Pancreas (tissue), 10 donors: ENCODE measurements around the gene TMEM225B. TPM values are rescaled to one million over a fixed set of nuclear protein-coding genes. Genes with fewer than 3 reads are reported as not detected.

ENCODE experiments used
- ATAC-seq, 4 donors: fragments of 200-7000 bp; cut with Tn5 transposase; one replicate each; pipeline versions ENCODE4 v1.8.0 to v1.9.1; 2020; ENCODE audit warnings: mild to moderate bottlenecking in 4 of 4, moderate library complexity in 4 of 4
- DNase-seq, 6 donors: peaks; one replicate each; pipeline ENCODE4 v3.0.0-alpha.2; 2020
- FAIRE-seq: peaks from 2 replicates; lab custom pipeline; 2012; peaks lifted over from hg19 to GRCh38; lab: Jason Lieb, UNC
- H3K27ac ChIP-seq, 4 donors: fragments of 200-600 bp; sonication (generic); 1 replicate in 3 of 4; 2 replicates in 1 of 4; pipeline versions ENCODE4 v1.5.0 to v1.8.0; 2020
- H3K27me3 ChIP-seq, 4 donors: fragments of 200-600 bp; one replicate each; pipeline ENCODE4 v1.8.0; 2021
- H3K36me3 ChIP-seq, 3 donors: fragments of 200-600 bp; sonication (generic) in 1 of 3; one replicate each; pipeline versions ENCODE4 v1.5.0 to v1.8.0; 2020 to 2021
- H3K4me1 ChIP-seq, 3 donors: fragments of 200-600 bp; one replicate each; pipeline ENCODE4 v1.8.0; 2021
- H3K4me3 ChIP-seq, 4 donors: fragments of 200-600 bp; sonication (generic) in 2 of 4; one replicate each; pipeline versions ENCODE4 v1.5.0 to v1.8.0; 2020 to 2021
- H3K9me3 ChIP-seq, 4 donors: fragments of 200-600 bp; one replicate each; pipeline ENCODE4 v1.8.0; 2021
- CTCF ChIP-seq, 4 donors: fragments of 200-600 bp; sonication (generic) in 3 of 4; IDR thresholded peaks; one replicate each; pipeline versions ENCODE4 v1.5.0 to v1.8.0; 2021; ENCODE audit warnings: antibody characterized with exemption in 4 of 4
- WGBS, 2 donors: extraction: QIAGEN DNeasy Blood & Tissue Kit; methylation state at CpG; one replicate each; pipeline ENCODE4 v1.1.7; 2013; 5-methylcytosine and 5-hydroxymethylcytosine counted together
- intact Hi-C, 3 donors: fragments of 100-400 bp; cut with DNase I; formaldehyde crosslinking; loops; one replicate each; pipeline versions ENCODE4 v1.11.1 to v1.14.2; 2022
- polyA plus RNA-seq, 2 donors: library from polyadenylated mRNA; stranded (reverse); fragments of 200-250 nt; gene quantifications; one replicate each; pipeline ENCODE4 v1.2.3, GENCODE V29; 2013
- total RNA-seq, 6 donors: library from RNA; stranded (reverse); fragmentation: NEBNext Ultra II Directional in 4 of 6; extraction: Animal tissue kit (Norgen Biotek cat#: 25700) in 4 of 6; gene quantifications; one replicate each; pipeline versions ENCODE4 v1.2.1 to v1.2.4, GENCODE V29; 2021 to 2023
- donor health status: healthy with polysubstance abuse.
- donor health status: DM: no; HTN: no; CAD: no; lungs with moderate emphysema.
- donor health status: DM: no; HTN: no; CAD: no.
- donor health status: control.
- donor health status: control.
- donor health status: Bipolar disorder and iron deficiency.
- donor health status: DM: yes; HTN: yes; CAD: no.
- donor health status: DM: no; HTN: no; CAD: no.
- donor health status: DM: no; HTN: no; CAD: no.
- donor health status: DM: yes; HTN: yes; CAD: no.

TMEM225B gene
- total and polyA plus RNA-seq, 8 donors: 0.16 to 1.5 (median 0.59) TPM

GRCh38 chr7:99621271-99621670 lies 23.2 kb downstream of the TMEM225B start:
- 85 to 89% methylated on average over 5 of the region's 5 CpGs for WGBS, 2 donors

GRCh38 chr7:99622596-99622995 lies 24.5 kb downstream of the TMEM225B start:
- ATAC-seq (no peak), DNase-seq (no peak), FAIRE-seq (no peak)
- TF ChIP-seq CTCF (IDR thresholded peaks at IDR 0.05): no peak
- WGBS, 2 donors: 92 to 96% methylated on average over 10 of the region's 10 CpGs
- H3K4me1 ChIP-seq: peaks cover 0 to 6% (median 5%) of the 10 kb centered on the region in 3 donors
- no peak overlapping the region for H3K27ac ChIP-seq
- H3K4me3 ChIP-seq: no peak overlapping the region
- no peaks in the 10 kb centered on the region for H3K9me3 ChIP-seq
- H3K27me3 ChIP-seq: no peaks in the 10 kb centered on the region
- H3K36me3 ChIP-seq: peaks cover 0 to 86% (median 56%) of the 10 kb centered on the region in 3 donors
- intact Hi-C loops: no loop called here

More at GRCh38 chr7:99621271-99621670, 23.2 kb downstream of the TMEM225B start:
- FAIRE-seq (no peak), DNase-seq (no peak), ATAC-seq (no peak)
- intact Hi-C loops: no loop called here
- Histone ChIP-seq H3K9me3 (no peaks in the 10 kb centered on the region), H3K27me3 (no peaks in the 10 kb centered on the region), H3K36me3 (peaks cover 0 to 73% (median 54%) of the 10 kb centered on the region in 3 donors), H3K4me1 (peaks cover 0 to 8% (median 7%) of the 10 kb centered on the region in 3 donors), H3K4me3 (no peak overlapping the region), H3K27ac (no peak overlapping the region)
- TF ChIP-seq CTCF (IDR thresholded peaks at IDR 0.05): no peak

- H3K36me3 ChIP-seq: peaks cover 0 to 91% (median 62%) of the 10 kb centered on the region in 3 donors
- WGBS, 2 donors: 85 to 91% methylated on average over 7 of the region's 7 CpGs
- no peaks in the 10 kb centered on the region for H3K4me1 ChIP-seq
- TF ChIP-seq CTCF (IDR thresholded peaks at IDR 0.05): no peak
- no peak overlapping the region for H3K27ac ChIP-seq
- H3K4me3 ChIP-seq: no peak overlapping the region
- DNase-seq (no peak), ATAC-seq (no peak), FAIRE-seq (no peak)
- H3K27me3 ChIP-seq: no peaks in the 10 kb centered on the region
- H3K9me3 ChIP-seq: no peaks in the 10 kb centered on the region
- intact Hi-C loops: no loop called here
These were observed 25.1 kb downstream of the TMEM225B start for GRCh38 chr7:99623091-99623693.

GRCh38 chr7:99623702-99624447 lies 25.8 kb downstream of the TMEM225B start:
- no peak overlapping the region for H3K4me3 ChIP-seq
- no peak for TF ChIP-seq CTCF (IDR thresholded peaks at IDR 0.05)
- 87% methylated on average over 9 of the region's 9 CpGs for WGBS, 2 donors
- no peaks in the 10 kb centered on the region for H3K27me3 ChIP-seq
- DNase-seq: no peak
- H3K27ac ChIP-seq: no peak overlapping the region
- no peak for ATAC-seq
- H3K36me3 ChIP-seq: peaks cover 0 to 90% (median 62%) of the 10 kb centered on the region in 3 donors
- FAIRE-seq: no peak
- intact Hi-C loops: no loop called here
- no peaks in the 10 kb centered on the region for H3K9me3 ChIP-seq
- H3K4me1 ChIP-seq: no peaks in the 10 kb centered on the region

GRCh38 chr7:99624484-99624883 lies 26.4 kb downstream of the TMEM225B start:
- WGBS, 2 donors: 93% methylated on average over 16 of the region's 16 CpGs
- Histone ChIP-seq H3K4me3 (no peak overlapping the region), H3K4me1 (no peaks in the 10 kb centered on the region), H3K36me3 (peaks cover 0 to 90% (median 65%) of the 10 kb centered on the region in 3 donors), H3K9me3 (no peaks in the 10 kb centered on the region), H3K27ac (no peak overlapping the region), H3K27me3 (no peaks in the 10 kb centered on the region)
- ATAC-seq (peak in 1 of 4 donors; percentile 11), FAIRE-seq (no peak), DNase-seq (no peak)
- TF ChIP-seq CTCF (IDR thresholded peaks at IDR 0.05): no peak
- intact Hi-C loops: no loop called here
